HepG2 (cell line): ENCODE measurements around the gene SRSF12. TPM values are rescaled to one million over a fixed set of nuclear protein-coding genes. Genes with fewer than 3 reads are reported as not detected.

ENCODE experiments used
- ATAC-seq: fragments of 200-7000 bp; cut with Tn5 transposase; 3 replicates; pipeline ENCODE4 v1.9.1; 2020; ENCODE audit warnings: mild to moderate bottlenecking, moderate library complexity
- BruUV-seq: library from RNA; stranded (reverse); fragments of 400-500 nt; replicated peaks from 2 replicates; lab custom pipeline; 2021; lab: Mats Ljungman, UMichigan
- CTCF ChIA-PET: fragments of 300-600 bp; formaldehyde crosslinking; extraction: SDS; loops from one replicate; lab custom pipeline; 2021; ENCODE audit warnings: low total read pairs, inconsistent platforms, low intra/inter-chr PET ratio; lab: Yijun Ruan, JAX
- POLR2A ChIA-PET: fragments of 350-600 bp; sonication (Branson Sonifier 250); formaldehyde crosslinking; loops from one replicate; lab custom pipeline; 2020; ENCODE audit warnings: antibody characterized with exemption, inconsistent platforms; lab: Yijun Ruan, JAX
- DNase-seq: peaks from one replicate; pipeline ENCODE4 v3.0.0-alpha.2; 2015; ENCODE audit warnings: low spot score
- FAIRE-seq: peaks from 3 replicates; lab custom pipeline; 2011; peaks lifted over from hg19 to GRCh38; lab: Jason Lieb, UNC
- H2AFZ ChIP-seq: one replicate; pipeline ENCODE4 v1.6.1; 2011; ENCODE audit warnings: low read length, inconsistent platforms
- H3K27ac ChIP-seq: fragments of 300-600 bp; 3 replicates; pipeline ENCODE4 v1.8.0; 2011; ENCODE audit warnings: mixed run types, mild to moderate bottlenecking, mixed read lengths, low read length, inconsistent platforms; ENCODE audit not compliant: insufficient read depth; ENCODE audit errors: extremely low read length
- H3K27me3 ChIP-seq, 2 experiments: fragments of 200-600 bp in 1 of 2; 2 replicates in 1 of 2; 3 replicates in 1 of 2; pipeline versions ENCODE4 v1.6.0 to v1.8.0; 2011; ENCODE audit warnings: low read length in 2 of 2, mild to moderate bottlenecking in 2 of 2, moderate library complexity in 2 of 2, inconsistent platforms in 1 of 2; ENCODE audit not compliant: insufficient read depth in 2 of 2, control insufficient read depth in 1 of 2
- H3K36me3 ChIP-seq, 2 experiments: fragments of 200-600 bp in 1 of 2; replicated peaks in 1 of 2; 2 replicates in 1 of 2; 3 replicates in 1 of 2; pipeline versions ENCODE4 v1.5.1 to v1.8.0; 2011; ENCODE audit warnings: low read length in 2 of 2, inconsistent platforms in 1 of 2; ENCODE audit not compliant: insufficient read depth in 2 of 2, control insufficient read depth in 1 of 2
- H3K4me1 ChIP-seq: 2 replicates; pipeline ENCODE4 v1.5.1; 2012; ENCODE audit warnings: low read length, inconsistent platforms; ENCODE audit not compliant: insufficient read depth
- H3K4me2 ChIP-seq: 2 replicates; pipeline ENCODE4 v1.6.0; 2011; ENCODE audit warnings: low read depth, low read length, inconsistent platforms
- H3K4me3 ChIP-seq, 3 experiments: fragments of 200-600 bp in 1 of 3; sonication (generic), shearing (Covaris generic) in 1 of 3; replicated peaks in 1 of 3; 2 replicates each; pipeline ENCODE4 v1.5.1; 2011 to 2016; ENCODE audit warnings: low read length in 3 of 3, inconsistent platforms in 2 of 3, low read depth in 2 of 3, mild to moderate bottlenecking in 2 of 3, control low read depth in 1 of 3, mixed read lengths in 1 of 3; ENCODE audit not compliant: insufficient read depth in 1 of 3
- H3K79me2 ChIP-seq: one replicate; pipeline ENCODE4 v1.6.1; 2011; ENCODE audit warnings: low read length, inconsistent platforms; ENCODE audit not compliant: insufficient read depth
- H3K9ac ChIP-seq: 2 replicates; pipeline ENCODE4 v1.6.0; 2011; ENCODE audit warnings: mild to moderate bottlenecking, low read depth, low read length, inconsistent platforms; ENCODE audit not compliant: insufficient read depth
- H3K9me3 ChIP-seq: 2 replicates; pipeline ENCODE4 v1.5.1; 2012; ENCODE audit warnings: mild to moderate bottlenecking, low read length
- H4K20me1 ChIP-seq: 2 replicates; pipeline ENCODE4 v1.6.0; 2011; ENCODE audit warnings: inconsistent platforms, mild to moderate bottlenecking, low read length, moderate library complexity; ENCODE audit not compliant: insufficient read depth
- ATF2 ChIP-seq: sonication (generic); formaldehyde crosslinking; IDR thresholded peaks from 2 replicates; pipeline ENCODE4 v1.4.0; 2020; ENCODE audit warnings: missing genetic modification reagents
- DNMT1 ChIP-seq: sonication (generic); formaldehyde crosslinking; IDR thresholded peaks from 2 replicates; pipeline ENCODE4 v1.5.1; 2020; ENCODE audit warnings: mild to moderate bottlenecking, missing genetic modification reagents
- MAFF ChIP-seq: IDR thresholded peaks from 2 replicates; pipeline ENCODE4 v1.6.1; 2011; ENCODE audit warnings: low read depth, low read length, improper control_type of control experiment
- MAFK ChIP-seq, 2 experiments: IDR thresholded peaks in 1 of 2; conservative IDR thresholded peaks in 1 of 2; 2 replicates each; pipeline ENCODE4 v1.6.1; 2011; ENCODE audit warnings: improper control_type of control experiment in 2 of 2, low read length in 2 of 2
- RAD21 ChIP-seq: fragments of 450-650 bp; formaldehyde crosslinking; IDR thresholded peaks from 2 replicates; pipeline ENCODE4 v1.5.0; 2020; ENCODE audit warnings: mild to moderate bottlenecking
- RORA ChIP-seq: sonication (generic); formaldehyde crosslinking; IDR thresholded peaks from 2 replicates; pipeline ENCODE4 v1.5.0; 2020; ENCODE audit warnings: mild to moderate bottlenecking, missing genetic modification reagents, moderate library complexity
- TAF1 ChIP-seq: sonication (generic); formaldehyde crosslinking; IDR thresholded peaks from 2 replicates; pipeline ENCODE4 v1.4.0; 2020; ENCODE audit warnings: missing genetic modification reagents
- ZNF546 ChIP-seq: sonication (generic); formaldehyde crosslinking; conservative IDR thresholded peaks from 2 replicates; pipeline ENCODE4 v1.8.1; 2023; ENCODE audit warnings: mild to moderate bottlenecking, missing genetic modification reagents
- ZNF597 ChIP-seq: sonication (generic); formaldehyde crosslinking; IDR thresholded peaks from 2 replicates; pipeline ENCODE4 v1.5.0; 2020; ENCODE audit warnings: missing genetic modification reagents
- ZNF619 ChIP-seq: sonication (generic); formaldehyde crosslinking; IDR thresholded peaks from 2 replicates; pipeline ENCODE4 v1.4.0; 2020; ENCODE audit warnings: mild to moderate bottlenecking, missing genetic modification reagents
- ZNF841 ChIP-seq: sonication (generic); formaldehyde crosslinking; IDR thresholded peaks from 2 replicates; pipeline ENCODE4 v1.8.1; 2023; ENCODE audit warnings: missing genetic modification reagents, borderline replicate concordance
- WGBS: methylation state at CpG from one replicate; pipeline ENCODE4 v1.1.6; 2017; ENCODE audit warnings: low lambda C conversion rate; 5-methylcytosine and 5-hydroxymethylcytosine counted together
- in situ Hi-C: cut with HindIII; loops from 2 replicates; pipeline ENCODE4 v1.10.0; 2017; ENCODE audit warnings: low pct_unique_long_range_greater_than_20kb; ENCODE audit not compliant: extremely low pct_ligation_motif_present
- intact Hi-C: fragments of 100-400 bp; cut with micrococcal nuclease; formaldehyde crosslinking; loops from one replicate; pipeline ENCODE4 v1.10.0; 2022; ENCODE audit not compliant: unreplicated experiment
- polyA plus RNA-seq, 8 experiments: library from polyadenylated mRNA; depleted of rRNA in 3 of 8; stranded (reverse) in 7 of 8; unstranded in 1 of 8; fragments of >200 nt; fragmentation: Illumina TruSeq in 4 of 8; extraction: Trizol in 4 of 8; gene quantifications; 2 replicates each; pipeline versions ENCODE4 v1.2.1 to v1.2.3, GENCODE V29; 2011 to 2016; ENCODE audit warnings: low read depth in 4 of 8, missing spikeins in 1 of 8, mixed read lengths in 1 of 8; ENCODE audit not compliant: insufficient read depth in 1 of 8
- total RNA-seq, 5 experiments: library from RNA; depleted of rRNA; stranded (reverse); fragments of >200 nt; fragmentation: Illumina TruSeq; extraction: Trizol; gene quantifications; 2 replicates each; pipeline ENCODE4 v1.2.3, GENCODE V29; 2016; ENCODE audit warnings: low read depth in 1 of 5

SRSF12 gene
- total and polyA plus RNA-seq, 2 of the 13 experiments (the other 11 are each of a cell fraction or from before 2014, with no cell fraction given): 1.7 to 1.9 TPM

GRCh38 chr6:89122625-89123024 is 4.8 kb upstream of the SRSF12 start (continued):
- TF ChIP-seq ZNF619 (CRISPR knock-in tag): no peak
- no peak for TF ChIP-seq RORA (CRISPR knock-in tag)
- no peak for TF ChIP-seq TAF1 (CRISPR knock-in tag)
- no peak for TF ChIP-seq DNMT1 (CRISPR knock-in tag)
- peak; percentile 54; the same call in 1 of the 2 replicates for TF ChIP-seq RAD21 (CRISPR knock-in tag)
- TF ChIP-seq ZNF841 (CRISPR knock-in tag): no peak
- no peak for TF ChIP-seq ZNF597 (CRISPR knock-in tag)
- TF ChIP-seq ZNF546 (CRISPR knock-in tag): no peak

GRCh38 chr6:89121934-89122333 is 4.1 kb upstream of the SRSF12 start:
- H3K9ac ChIP-seq: no peak overlapping the region
- no peak overlapping the region for H3K4me3 ChIP-seq
- ATAC-seq (no peak), DNase-seq (no peak), FAIRE-seq (no peak)
- intact Hi-C loops (loop anchor here (1.0 to 2.0 kb wide), 2 partner anchors 120 to 139 kb away; no protein-coding TSS in a partner anchor), in situ Hi-C loops (loop anchor here (5.0 kb wide), 1 partner anchor 120 kb away; no protein-coding TSS in a partner anchor)
- POLR2A ChIA-PET: no interaction called here
- H3K4me2 ChIP-seq: no peak overlapping the region
- H4K20me1 ChIP-seq: no peaks in the 10 kb centered on the region
- CTCF ChIA-PET: interaction anchor here (1.5 to 2.4 kb wide), 2 partner anchors 121 to 138 kb away, joined by 5 to 32 read pairs; no protein-coding TSS in a partner anchor
- H3K36me3 ChIP-seq: no peaks in the 10 kb centered on the region
- peaks cover 29% of the 10 kb centered on the region for H3K4me1 ChIP-seq
- no peak overlapping the region for H3K27ac ChIP-seq
- TF ChIP-seq MAFK (conservative IDR thresholded peaks at IDR 0.05 in 1 of 2, IDR thresholded peaks at IDR 0.05 in 1 of 2; ENCODE audit: low read length in 2 of 2) (peak; percentile 94 to 97), ATF2 (no peak), MAFF (peak; percentile 95)
- no peaks in the 10 kb centered on the region for H3K27me3 ChIP-seq
- H3K9me3 ChIP-seq: no peaks in the 10 kb centered on the region
- WGBS: 20% methylated on average over 1 of the region's 1 CpG
- no peaks in the 10 kb centered on the region for H3K79me2 ChIP-seq
- no peak overlapping the region for H2AFZ ChIP-seq
- no TSS peak for BruUV-seq
